ENCODE measurements around the gene COA1. TPM values are rescaled to one million over a fixed set of nuclear protein-coding genes. Genes with fewer than 3 reads are reported as not detected.
"Not testable (repeated sequence)": the region's sequence is repeated elsewhere in the genome, so short reads cannot be mapped to it uniquely, and the experiment has no call there.

COA1 gene
- total RNA-seq, 1 donor = 35.0 TPM

GRCh38 chr7:43758822-43759683, 29.7 kb upstream of the COA1 start:
- peak; percentile 21 to 78 (median 77) for DNase-seq (ENCODE audit: low read depth in 2 of 3, low spot score in 2 of 3)

GRCh38 chr7:43758029-43758821, 28.9 kb upstream of the COA1 start, which contains the start of gene BLVRA:
TSS of gene BLVRA (plus strand) at chr7:43758680. CDS start at chr7:43771159, 12,479 bp downstream.
- DNase-seq (ENCODE audit: low read depth in 2 of 3, low spot score in 2 of 3) = peak; percentile 36 to 81 (median 72)

GRCh38 chr7:43757073-43757720, 27.9 kb upstream of the COA1 start:
- DNase-seq (ENCODE audit: low read depth in 2 of 3, low spot score in 2 of 3) = no peak

- DNase-seq (ENCODE audit: low read depth in 2 of 3, low spot score in 2 of 3) = no peak
Observed at GRCh38 chr7:43756368-43757072, 27.2 kb upstream of the COA1 start.

GRCh38 chr7:43754596-43754995, 25.3 kb upstream of the COA1 start:
- DNase-seq (ENCODE audit: low read depth in 2 of 3, low spot score in 2 of 3) = no peak

- no peak for DNase-seq (ENCODE audit: low read depth in 2 of 3, low spot score in 2 of 3)
Observed at GRCh38 chr7:43753843-43754242, 24.5 kb upstream of the COA1 start.

- no peak for DNase-seq (ENCODE audit: low read depth in 2 of 3, low spot score in 2 of 3)
Observed at GRCh38 chr7:43753271-43753810, 24.0 kb upstream of the COA1 start.

- no peak for DNase-seq (ENCODE audit: low read depth in 2 of 3, low spot score in 2 of 3)
Observed at GRCh38 chr7:43752411-43752810, 23.1 kb upstream of the COA1 start.

- DNase-seq (ENCODE audit: low read depth in 2 of 3, low spot score in 2 of 3) = no peak
Observed at GRCh38 chr7:43750016-43750887, 20.9 kb upstream of the COA1 start.

- no peak for DNase-seq (ENCODE audit: low read depth in 2 of 3, low spot score in 2 of 3)
Observed at GRCh38 chr7:43749383-43749940, 20.1 kb upstream of the COA1 start.

- DNase-seq (ENCODE audit: low read depth in 2 of 3, low spot score in 2 of 3) = no peak
Observed at GRCh38 chr7:43747328-43748105, 18.2 kb upstream of the COA1 start.

GRCh38 chr7:43742692-43743091, 13.4 kb upstream of the COA1 start:
- DNase-seq (ENCODE audit: low read depth in 2 of 3, low spot score in 2 of 3) = no peak

GRCh38 chr7:43737467-43738127, 8.3 kb upstream of the COA1 start:
- no peak for DNase-seq (ENCODE audit: low read depth in 2 of 3, low spot score in 2 of 3)

- DNase-seq (ENCODE audit: low read depth in 2 of 3, low spot score in 2 of 3) = no peak
Observed at GRCh38 chr7:43735802-43736603, 6.7 kb upstream of the COA1 start.

- DNase-seq (ENCODE audit: low read depth in 2 of 3, low spot score in 2 of 3) = no peak
Observed at GRCh38 chr7:43735403-43735801, 6.1 kb upstream of the COA1 start.

- not testable (repeated sequence) for DNase-seq (ENCODE audit: low read depth in 2 of 3, low spot score in 2 of 3)
Observed at GRCh38 chr7:43734575-43735332, 5.4 kb upstream of the COA1 start.

Data from hematopoietic multipotent progenitor cell (in vitro differentiated cells).